ENCODE data around the gene ZNF362.

The ZNF362 gene

GRCh38 chr1:33319186-33319948 lies 63.1 kb downstream of the ZNF362 start:
- no peak overlapping the region for H3K4me3 ChIP-seq (replicated peaks; ENCODE audit: insufficient read depth, low read length)
- peaks cover 10% of the 10 kb centered on the region for H3K27me3 ChIP-seq (ENCODE audit: insufficient read depth, poor library complexity, severe bottlenecking)
- TF ChIP-seq REST (IDR thresholded peaks at IDR 0.05; ENCODE audit: insufficient replicate concordance, low read depth) (no peak), CTCF (IDR thresholded peaks at IDR 0.05; ENCODE audit: insufficient read depth, low read length) (no peak), SPI1 (IDR thresholded peaks at IDR 0.05; ENCODE audit: borderline replicate concordance, low read depth) (no peak), GABPA (IDR thresholded peaks at IDR 0.05; ENCODE audit: low read depth) (no peak), POLR2AphosphoS5 (IDR thresholded peaks at IDR 0.05; ENCODE audit: low read depth) (no peak)
- H3K27ac ChIP-seq (replicated peaks), result no peak overlapping the region
- no peak for DNase-seq (ENCODE audit: low read depth in 1 of 2, low spot score in 1 of 2)

GRCh38 chr1:33319949-33320618 lies 63.8 kb downstream of the ZNF362 start:
- TF ChIP-seq REST (IDR thresholded peaks at IDR 0.05; ENCODE audit: insufficient replicate concordance, low read depth) (no peak), GABPA (IDR thresholded peaks at IDR 0.05; ENCODE audit: low read depth) (no peak), POLR2AphosphoS5 (IDR thresholded peaks at IDR 0.05; ENCODE audit: low read depth) (no peak), CTCF (IDR thresholded peaks at IDR 0.05; ENCODE audit: insufficient read depth, low read length) (no peak), SPI1 (IDR thresholded peaks at IDR 0.05; ENCODE audit: borderline replicate concordance, low read depth) (no peak)
- H3K27ac ChIP-seq (replicated peaks), result no peak overlapping the region
- no peak overlapping the region for H3K4me3 ChIP-seq (replicated peaks; ENCODE audit: insufficient read depth, low read length)
- peaks cover 10% of the 10 kb centered on the region for H3K27me3 ChIP-seq (ENCODE audit: insufficient read depth, poor library complexity, severe bottlenecking)
- no peak for DNase-seq (ENCODE audit: low read depth in 1 of 2, low spot score in 1 of 2)

- DNase-seq (ENCODE audit: low read depth in 1 of 2, low spot score in 1 of 2), result no peak
- TF ChIP-seq SPI1 (IDR thresholded peaks at IDR 0.05; ENCODE audit: borderline replicate concordance, low read depth) (no peak), POLR2AphosphoS5 (IDR thresholded peaks at IDR 0.05; ENCODE audit: low read depth) (no peak), CTCF (IDR thresholded peaks at IDR 0.05; ENCODE audit: insufficient read depth, low read length) (no peak), GABPA (IDR thresholded peaks at IDR 0.05; ENCODE audit: low read depth) (no peak)
- peaks cover 10% of the 10 kb centered on the region for H3K27me3 ChIP-seq (ENCODE audit: insufficient read depth, poor library complexity, severe bottlenecking)
- H3K4me3 ChIP-seq (replicated peaks; ENCODE audit: insufficient read depth, low read length), result no peak within 1 kb of the TSS
- no peak within 1 kb of the TSS for H3K27ac ChIP-seq (replicated peaks)
Observed at GRCh38 chr1:33320619-33321165, 64.4 kb downstream of the ZNF362 start, which contains the start of gene A3GALT2. TSS of gene A3GALT2 (minus strand) at chr1:33321098. CDS start at chr1:33321098, 0 bp downstream.

All from HL-60 (cell line).